NCI-H748 treated with DMSO at 0.1 percent for 48 hours (cell line): Measurements from ENCODE around the gene SDC3.

Experiments
- DNase-seq: peaks from one replicate; lab custom pipeline; 2025; lab: John Stamatoyannopoulos, UW

The SDC3 gene

DNA sequence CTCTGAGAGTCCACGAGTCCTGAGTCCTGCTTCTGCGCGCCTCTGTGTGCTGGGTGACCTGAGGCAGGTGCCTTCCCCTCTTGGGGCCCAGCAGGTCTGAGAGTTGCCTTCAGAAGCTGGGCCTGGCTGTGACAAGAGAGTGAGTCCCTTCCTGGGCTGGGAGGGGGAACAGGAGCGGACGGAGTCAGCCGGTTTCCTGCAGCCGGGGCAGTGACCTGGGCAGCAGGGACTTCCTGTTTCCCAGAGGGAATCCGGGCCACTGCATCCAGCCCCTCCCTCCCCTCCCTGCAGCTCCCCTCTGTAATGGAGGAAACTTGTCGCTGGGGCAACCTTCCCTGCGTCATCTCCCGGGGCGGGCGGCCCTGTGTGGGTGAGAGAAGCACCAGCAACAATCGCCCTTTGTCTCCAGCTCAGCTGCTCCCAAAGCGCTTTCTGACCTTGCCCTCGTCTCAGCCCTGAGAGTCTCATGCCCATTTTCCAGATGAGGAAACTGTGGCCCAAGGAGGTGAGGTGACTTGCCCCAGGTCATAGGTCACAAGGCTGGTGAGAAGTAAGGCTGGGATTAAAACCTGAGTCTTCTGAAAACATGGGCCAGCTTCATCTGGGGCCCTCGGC lies 61.1 kb downstream of the SDC3 start:
- DNase-seq = no peak

DNA sequence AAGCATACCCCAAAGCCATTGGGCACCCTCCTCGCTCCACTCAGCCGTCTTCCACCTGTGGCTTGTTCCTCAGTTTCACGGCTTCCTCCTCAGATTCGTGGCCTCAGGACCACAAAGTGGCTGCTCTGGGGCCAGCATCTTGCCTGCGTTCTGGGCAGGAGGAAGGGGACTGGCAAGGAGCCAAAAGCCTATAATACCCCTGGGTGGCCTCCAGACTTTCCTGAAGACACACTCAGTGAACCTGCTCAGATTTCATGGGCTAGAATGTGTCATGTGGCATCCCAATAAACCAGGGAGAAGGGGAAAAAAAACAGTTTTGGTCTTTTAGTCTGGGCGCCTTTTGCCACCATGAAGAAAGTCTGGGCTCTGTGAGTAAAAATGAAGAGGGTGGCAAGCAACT lies 62.0 kb downstream of the SDC3 start:
- DNase-seq = no peak

DNA sequence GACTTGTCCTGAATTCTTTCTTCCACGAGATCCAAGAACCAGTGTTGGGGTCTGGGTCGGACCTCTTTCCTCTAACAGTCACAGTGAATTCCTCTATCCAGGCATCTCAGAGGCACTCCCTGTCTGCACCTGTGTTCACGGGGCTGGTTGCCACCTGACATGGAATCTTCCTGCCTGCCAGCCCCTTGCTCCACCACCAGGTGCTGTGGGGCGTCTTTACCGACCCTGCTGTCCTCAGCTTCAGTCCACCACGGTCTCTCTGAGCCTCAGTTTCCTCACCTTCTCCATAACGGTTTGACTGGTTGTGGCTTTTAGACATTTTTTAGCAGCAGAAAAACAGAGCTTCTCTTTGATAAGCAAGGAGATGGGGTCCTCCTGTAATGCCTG lies 62.7 kb downstream of the SDC3 start:
- no peak for DNase-seq

DNA sequence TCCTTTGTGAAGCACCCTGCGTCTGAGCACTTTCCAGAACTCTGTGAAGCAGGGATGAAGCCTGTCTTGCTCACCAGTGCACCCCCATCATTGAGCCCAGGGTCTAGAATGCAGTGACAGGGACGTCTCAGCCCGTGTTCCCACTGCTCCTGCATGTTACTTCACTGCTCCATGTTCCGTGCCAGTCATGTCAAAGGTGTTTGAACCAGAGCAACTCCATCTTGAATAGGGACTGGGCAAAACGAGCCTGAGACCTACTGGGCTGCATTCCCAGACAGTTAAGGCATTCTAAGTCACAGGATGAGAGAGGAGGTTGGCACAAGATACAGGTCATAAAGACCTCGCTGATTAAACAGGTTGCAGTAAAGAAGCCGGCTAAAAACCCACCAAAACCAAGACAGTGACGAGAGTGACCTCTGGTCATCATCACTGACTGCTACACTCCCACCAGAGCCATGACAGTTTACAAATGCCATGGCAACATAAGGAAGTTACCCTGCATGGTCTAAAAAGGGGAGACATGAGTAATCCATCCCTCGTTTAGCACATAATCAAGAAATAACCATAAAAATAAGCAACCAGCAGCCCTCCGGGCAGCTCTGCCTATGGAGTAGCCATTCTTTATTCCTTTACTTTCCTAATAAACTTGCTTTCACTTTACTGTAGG lies 63.2 kb downstream of the SDC3 start:
- DNase-seq = no peak

DNA sequence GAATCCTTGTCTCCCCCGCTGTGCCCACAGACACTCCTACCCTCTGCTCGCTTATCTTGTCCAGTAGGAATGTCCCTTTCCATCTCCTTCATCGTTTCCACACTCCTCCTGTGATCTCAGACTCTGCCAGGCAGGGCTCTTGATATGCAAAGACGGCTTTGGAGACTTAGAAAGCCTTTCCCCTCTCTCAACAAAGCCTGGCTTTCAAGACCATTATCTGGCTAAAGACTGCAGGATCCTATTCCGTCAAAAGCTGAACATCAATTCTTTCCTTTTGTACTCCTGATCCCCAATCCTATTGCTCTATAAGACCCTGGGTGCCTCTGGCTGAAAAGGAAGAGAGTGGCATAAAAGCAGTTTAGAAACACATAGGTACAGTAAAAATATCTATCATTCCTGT lies 63.9 kb downstream of the SDC3 start:
- DNase-seq = no peak

DNA sequence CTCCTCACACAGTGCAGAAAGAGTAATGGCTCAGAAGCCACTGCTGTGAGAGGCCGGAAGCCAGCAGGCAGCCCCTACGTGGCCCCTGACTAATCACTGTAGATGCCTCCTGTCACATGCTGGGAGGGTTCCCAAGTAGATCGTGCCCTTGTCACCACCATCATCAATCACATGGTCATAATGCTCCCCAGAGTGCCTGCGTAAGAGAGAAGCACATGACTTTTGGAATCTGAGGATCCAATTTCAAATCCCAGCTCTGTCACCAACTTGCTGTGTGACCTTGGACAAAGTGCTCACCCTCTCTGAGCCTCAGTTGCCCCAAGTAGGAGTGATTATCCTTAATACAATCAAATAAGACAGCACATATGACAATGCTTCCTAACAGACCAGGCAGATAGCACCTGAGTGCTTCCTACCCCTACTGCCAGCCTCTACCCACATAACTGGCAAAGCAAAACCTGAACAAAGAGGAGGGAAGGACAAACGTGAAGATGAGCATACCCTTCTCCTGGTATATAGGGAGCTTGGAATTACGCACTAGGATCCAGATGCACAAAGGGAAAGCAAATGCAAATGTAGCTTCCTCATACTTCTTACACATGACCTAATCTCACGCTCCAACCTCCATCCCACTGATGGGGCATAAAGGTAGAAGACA lies 65.7 kb downstream of the SDC3 start:
- no peak for DNase-seq

DNA sequence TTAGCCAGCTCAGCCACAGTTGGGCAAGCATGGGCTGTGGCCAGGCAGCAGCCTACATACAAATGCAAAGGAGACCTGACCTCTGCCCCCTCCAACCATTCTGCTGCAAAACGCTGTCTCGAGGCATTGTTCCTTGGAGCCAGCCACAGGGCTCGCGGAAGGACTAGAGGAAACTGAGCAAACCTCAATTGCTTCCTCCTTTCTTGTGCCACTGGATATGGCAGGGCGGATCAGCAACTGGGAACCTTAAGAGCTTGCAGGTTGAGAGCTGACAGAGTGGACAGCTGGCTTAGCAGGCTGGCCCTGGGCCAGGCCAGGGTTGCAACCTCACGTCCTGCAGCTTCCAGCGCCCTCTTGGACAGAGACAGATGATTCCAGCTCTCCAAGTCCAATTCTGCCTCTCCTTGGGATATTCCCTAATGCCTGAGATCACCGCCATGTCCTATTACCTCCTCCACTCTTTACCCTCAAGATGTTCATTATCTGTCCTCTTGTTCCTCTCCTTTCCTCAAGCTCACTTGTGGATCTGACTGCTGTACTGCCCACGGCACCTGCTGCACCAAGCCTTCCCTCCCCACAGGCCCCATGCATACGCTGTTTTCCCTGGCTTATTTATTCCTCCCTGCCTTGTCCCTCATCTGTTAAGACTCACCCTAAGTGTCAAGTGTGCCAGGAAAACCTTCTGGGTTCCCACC lies 67.5 kb downstream of the SDC3 start:
- no peak for DNase-seq

DNA sequence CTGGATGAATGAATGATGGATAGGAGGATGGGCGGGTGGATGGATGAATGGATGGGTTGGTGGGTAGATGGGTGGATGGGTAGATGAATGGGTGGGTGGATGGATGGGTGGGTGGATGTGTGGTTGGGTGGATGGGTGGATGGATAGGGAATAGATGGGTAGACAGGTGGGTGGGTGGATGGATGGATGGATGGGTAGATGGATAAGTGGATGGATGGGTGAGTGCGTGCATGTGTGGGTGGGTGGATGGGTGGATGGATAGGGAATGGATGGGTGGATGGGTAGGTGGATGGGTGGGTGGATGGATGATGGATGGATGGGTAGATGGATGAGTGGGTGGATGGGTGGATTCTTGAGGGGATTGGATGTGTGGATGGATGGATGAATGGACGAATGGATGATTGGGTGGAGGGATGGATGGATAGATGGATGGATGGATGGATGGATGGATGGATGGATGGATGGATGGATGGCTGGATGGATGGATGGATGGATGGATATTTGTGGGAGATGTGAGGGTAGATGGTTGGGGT lies 68.7 kb downstream of the SDC3 start:
- no peak for DNase-seq

DNA sequence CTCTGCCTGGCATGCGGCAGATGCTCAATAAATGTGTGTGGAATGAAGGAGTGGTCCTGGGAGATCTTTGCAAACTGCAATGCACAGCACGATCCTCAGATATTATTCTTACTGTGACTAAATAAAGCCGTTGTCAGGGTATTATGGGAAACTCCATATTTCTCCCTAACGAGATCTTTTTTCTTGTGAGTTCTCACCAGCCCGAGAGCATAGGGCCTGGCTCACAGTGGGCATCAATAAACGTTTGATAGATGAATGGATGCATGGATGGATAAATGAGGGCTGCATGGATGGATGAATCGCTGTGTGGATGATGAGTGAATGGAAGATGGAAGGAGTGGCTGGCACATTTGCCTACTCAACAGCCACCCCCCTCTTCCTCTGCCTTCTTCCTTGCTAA lies 69.6 kb downstream of the SDC3 start:
- DNase-seq = no peak

DNA sequence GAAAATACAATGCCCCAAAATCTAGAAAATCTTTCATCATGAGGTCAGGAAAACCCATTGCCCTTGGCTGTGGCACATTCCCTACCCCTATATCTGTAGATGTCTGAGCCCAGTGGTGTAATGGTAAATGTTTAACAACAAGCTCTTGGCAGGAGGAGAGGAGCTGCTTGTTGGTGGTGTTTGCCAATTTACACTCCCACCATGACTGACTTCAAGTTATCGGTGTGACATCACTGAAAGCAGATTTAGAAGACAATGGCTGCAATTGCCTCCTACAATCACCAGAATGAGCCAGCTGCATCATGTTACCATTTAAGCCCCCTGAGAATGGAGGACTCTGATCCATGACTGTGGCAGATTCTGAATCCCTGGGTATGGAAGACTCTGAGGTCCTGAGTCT lies 70.9 kb downstream of the SDC3 start:
- DNase-seq = no peak

DNA sequence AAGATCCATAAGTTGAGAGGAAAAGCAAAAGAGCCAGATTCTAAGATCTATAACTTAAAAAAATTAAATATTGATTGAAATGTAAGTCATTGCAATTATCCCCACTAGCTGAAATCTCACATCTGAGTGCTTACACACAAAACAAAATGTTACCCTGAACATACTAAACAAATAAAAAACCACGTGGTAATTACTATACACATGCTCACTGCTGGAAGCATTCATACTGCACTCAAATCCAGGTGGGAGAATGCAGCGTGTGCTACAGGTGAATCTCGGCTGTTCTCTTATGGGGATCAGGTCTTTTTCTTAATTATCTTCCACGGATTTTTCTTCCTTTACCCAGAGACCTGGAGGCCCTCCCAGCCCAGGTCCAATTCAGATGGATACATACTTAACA lies 74.3 kb downstream of the SDC3 start:
- DNase-seq = no peak

DNA sequence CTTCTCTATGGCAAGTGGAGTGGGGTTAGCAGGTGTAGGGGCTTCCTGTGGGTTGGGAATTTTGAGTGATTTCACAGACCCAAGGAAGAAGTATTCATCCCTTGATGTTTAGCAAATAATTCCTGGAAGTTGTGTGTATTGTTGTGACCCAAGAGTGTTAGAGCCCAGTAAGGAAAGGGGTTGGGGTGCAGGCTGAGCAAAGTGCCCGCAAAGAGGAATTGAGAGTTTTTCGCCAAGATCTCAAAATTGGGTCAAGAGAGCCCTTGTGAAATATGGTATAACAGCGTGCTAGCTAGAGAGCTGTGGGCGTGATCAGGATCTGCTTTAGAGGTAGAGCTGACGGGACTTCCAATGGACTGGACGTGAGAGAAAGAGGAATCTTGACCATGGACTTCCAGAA lies 78.0 kb downstream of the SDC3 start:
- no peak for DNase-seq

DNA sequence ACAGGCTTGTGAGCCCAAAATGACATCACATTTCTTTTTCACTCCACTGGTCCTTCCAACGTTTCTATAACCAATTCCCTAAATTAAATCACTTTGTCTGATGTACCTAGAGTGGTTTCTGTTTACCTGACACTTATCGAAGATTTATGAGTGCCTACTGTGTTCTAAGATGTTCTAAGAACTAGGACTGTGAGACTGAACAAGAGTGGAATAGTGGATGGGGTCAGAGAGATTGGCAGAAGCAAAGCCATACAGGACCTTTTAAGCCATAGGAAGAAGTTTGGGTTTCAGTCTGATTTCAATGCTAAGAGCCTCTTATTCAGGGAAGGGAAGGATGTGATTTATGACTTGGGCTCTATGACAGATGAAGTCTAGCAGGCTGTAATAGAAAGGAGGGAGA lies 78.7 kb downstream of the SDC3 start:
- no peak for DNase-seq

DNA sequence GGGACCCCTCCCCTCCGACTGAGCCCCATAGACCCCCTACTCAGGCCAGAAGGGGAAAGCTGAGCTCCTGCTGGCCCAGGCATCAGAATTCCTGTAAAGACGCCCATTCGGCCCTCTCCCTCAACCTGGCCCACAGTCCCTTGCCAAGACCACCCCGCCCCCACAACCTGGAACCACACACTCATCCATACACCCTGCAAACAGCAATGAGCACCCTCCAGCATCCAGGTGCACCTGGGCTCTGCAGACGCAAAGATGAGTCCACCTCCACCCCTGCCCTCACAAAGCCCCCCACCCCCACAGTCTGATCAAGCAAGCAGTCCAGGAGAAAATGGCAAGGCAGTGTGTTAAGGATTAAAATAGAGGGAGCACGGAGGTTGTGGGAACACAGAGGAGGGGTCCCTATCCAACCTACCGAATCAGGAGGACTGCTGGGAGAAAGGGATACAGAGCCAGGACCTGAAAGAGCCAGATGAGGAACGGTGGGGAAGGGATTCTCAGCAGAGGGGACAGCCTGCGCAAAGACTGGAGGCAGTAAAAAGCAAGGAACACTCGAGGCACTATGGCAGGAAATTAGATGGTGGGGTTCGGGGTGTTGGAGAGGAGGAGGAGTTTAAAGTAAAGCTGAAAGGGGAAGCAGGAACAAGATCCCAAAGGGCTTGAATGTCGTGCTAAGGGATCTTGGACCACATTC lies 83.7 kb downstream of the SDC3 start:
- DNase-seq = no peak

DNA sequence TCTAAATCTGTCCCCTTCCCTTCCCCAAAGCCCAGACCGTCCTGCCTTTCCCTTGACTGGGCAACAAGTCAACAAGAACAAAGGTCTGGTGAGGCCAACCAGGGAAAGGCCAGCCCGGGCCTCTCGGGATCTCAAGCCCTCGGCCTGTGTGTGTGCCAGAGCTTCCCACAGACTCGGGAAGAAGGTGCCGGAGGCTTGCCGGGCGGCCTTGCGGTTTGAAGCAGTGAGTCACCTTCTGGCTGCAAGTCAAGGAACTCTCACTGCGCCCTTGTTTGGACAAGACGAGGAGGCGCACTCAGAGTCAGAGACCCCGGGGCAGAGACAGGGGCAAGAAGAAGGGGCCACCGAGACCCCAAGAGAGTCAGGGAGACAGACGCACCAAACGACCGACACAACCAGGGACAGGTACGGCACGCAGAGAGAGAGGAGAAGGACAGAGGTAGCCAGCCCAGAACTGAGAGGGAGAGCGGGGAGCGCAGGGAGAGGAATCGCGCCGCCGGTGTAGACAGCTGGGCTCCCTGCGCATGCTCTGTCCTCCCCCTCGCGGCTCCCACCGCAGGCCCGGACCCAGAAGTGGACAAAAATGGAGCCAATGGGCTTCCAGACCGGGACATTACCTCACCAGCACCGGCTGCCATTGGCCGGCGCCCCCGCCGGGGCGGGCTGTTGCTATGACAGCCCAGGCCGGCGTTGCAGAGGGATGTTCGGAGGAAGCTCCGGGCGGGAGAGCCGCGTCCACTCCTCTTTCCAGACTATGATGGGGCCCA lies 84.4 kb downstream of the SDC3 start:
- peak; percentile 76 for DNase-seq

DNA sequence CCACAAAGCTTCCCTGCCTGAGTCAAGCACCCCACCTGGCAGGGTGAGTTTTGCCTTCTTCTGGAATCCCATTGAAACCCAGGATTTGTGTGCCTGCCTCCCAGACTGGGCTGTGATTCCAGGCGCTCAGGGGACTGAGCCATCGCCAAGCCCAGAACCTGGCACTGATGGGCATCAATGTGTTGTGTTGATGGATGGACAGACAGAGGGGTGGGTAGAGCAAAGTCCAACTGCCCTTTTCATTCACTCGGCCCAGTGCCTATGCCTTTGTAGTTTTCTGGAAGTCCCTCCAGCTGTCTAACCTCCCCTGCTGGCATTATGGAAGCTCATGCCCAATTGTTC lies 85.0 kb downstream of the SDC3 start:
- DNase-seq = no peak

DNA sequence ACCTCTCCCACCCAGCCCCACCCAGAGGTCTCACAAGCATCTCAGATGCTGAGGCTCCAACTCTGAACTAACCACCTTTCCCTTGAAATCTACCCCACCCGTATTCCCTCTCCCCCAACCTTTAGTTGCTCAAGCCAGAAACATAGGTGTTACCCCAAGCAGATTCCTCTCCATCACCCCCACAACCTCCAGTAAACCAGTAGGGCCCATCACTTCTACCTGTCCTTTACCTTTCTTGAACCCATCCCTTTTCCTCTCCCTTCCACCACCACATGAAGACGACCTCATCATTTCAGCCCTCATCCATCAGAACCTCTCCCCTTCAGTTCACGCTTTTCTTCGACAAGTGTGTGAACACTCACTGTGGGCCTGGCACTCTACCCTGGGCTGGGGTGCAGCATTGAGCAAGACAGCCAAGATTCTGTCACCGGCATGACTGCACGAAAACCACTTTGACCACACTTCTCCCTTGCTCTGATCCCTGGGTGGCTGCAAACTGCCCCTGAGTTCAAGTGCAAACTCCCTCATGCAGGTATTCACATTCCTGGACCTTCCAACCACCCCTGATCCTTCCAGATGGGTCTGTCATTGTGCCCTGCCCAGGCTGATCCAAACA lies 85.5 kb downstream of the SDC3 start:
- no peak for DNase-seq

DNA sequence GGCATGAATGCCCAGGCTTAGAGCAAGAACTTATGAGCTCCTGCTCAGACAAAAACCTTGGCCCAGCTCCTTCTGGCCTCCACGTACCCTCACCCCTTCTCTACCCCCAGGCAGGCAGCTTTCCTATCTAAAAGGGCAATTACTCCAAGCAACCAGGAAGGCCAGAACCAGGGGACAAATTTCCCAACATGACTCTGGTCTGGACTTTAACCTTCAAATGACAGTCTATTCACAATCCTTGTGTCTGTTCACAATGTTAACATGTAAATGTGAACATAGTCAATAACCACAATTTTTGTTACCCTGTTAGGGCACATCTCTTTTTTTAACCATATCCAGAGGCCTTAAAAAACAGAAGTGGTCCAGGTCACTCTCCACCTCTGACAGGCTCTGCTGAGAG lies 86.6 kb downstream of the SDC3 start:
- DNase-seq = no peak

DNA sequence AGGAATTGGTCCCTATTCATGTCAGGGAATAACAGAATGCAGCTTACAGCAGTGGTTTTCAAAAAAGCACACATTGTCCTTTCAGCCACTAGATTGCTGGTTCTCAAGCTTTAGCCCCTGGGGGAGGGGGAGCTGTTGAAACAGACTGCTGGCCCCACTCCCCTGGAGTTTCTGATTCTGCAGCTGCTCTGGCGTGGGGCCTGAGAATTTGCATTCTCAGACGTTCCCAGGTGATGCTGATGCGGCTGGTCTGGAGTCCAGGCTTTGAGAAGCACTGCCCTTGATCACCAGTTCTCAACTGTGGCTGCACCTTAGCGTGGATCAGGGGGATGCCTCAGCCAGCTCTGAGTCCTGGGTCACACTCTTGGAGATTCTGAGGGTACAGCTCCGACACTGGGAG lies 88.3 kb downstream of the SDC3 start:
- DNase-seq = no peak
